ENCODE measurements around the gene SLC35B2. TPM values are rescaled to one million over a fixed set of nuclear protein-coding genes. Genes with fewer than 3 reads are reported as not detected.

The SLC35B2 gene
- polyA plus RNA-seq, 3 donors = 17.4 to 54.0 (median 30.6) TPM

DNA sequence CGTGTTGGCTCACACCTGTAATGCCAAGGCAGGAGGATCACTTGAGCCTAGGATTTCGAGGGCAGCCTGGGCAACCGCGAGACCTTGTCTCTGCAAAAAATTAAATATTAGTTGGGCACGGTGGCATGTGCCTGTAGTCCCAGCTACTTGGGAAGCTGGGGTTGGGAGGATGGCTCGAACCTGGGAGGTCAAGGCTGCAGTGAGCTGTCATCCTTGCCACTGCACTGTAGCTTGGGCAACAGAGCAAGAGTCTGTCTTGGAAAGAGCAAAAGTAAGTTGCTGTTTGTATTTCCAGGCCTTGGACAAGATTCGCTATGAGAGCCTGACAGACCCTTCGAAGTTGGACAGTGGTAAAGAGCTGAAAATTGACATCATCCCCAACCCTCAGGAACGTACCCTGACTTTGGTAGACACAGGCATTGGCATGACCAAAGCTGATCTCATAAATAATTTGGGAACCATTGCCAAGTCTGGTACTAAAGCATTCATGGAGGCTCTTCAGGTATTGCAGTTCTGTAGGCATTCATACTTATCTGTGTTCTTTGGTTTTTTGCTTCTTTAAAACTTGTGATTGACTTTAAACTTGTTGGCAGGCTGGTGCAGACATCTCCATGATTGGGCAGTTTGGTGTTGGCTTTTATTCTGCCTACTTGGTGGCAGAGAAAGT, 8.1 kb downstream of the SLC35B2 start:
- intact Hi-C loops (cut with micrococcal nuclease) = loop anchor here in 1 of 2 donors (5.0 kb wide), 1 partner anchor 622 kb away; the partner anchor contains the start of gene GTPBP2
- no peak overlapping the region for H2AFZ ChIP-seq (ENCODE audit: insufficient read depth, low read depth, low read length, poor library complexity, severe bottlenecking)
- peak overlapping the region; percentile 95 for H3K4me2 ChIP-seq (replicated peaks; ENCODE audit: extremely low read depth, low read length, poor library complexity, severe bottlenecking)
- H3K4me1 Mint-ChIP-seq = peaks cover 34% of the 10 kb centered on the region
- no peak overlapping the region for H3K4me3 Mint-ChIP-seq
- TF ChIP-seq, protein P1, sequence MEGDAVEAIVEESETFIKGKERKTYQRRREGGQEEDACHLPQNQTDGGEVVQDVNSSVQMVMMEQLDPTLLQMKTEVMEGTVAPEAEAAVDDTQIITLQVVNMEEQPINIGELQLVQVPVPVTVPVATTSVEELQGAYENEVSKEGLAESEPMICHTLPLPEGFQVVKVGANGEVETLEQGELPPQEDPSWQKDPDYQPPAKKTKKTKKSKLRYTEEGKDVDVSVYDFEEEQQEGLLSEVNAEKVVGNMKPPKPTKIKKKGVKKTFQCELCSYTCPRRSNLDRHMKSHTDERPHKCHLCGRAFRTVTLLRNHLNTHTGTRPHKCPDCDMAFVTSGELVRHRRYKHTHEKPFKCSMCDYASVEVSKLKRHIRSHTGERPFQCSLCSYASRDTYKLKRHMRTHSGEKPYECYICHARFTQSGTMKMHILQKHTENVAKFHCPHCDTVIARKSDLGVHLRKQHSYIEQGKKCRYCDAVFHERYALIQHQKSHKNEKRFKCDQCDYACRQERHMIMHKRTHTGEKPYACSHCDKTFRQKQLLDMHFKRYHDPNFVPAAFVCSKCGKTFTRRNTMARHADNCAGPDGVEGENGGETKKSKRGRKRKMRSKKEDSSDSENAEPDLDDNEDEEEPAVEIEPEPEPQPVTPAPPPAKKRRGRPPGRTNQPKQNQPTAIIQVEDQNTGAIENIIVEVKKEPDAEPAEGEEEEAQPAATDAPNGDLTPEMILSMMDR (IDR thresholded peaks at IDR 0.05) = no peak
- H3K36me3 ChIP-seq (replicated peaks in 1 of 2; ENCODE audit: control insufficient read depth in 1 of 2, insufficient read depth in 2 of 2, low read length in 2 of 2) = peaks cover 48 to 57% of the 10 kb centered on the region in 2 donors
- H3K9ac ChIP-seq (ENCODE audit: insufficient read depth, low read length, poor library complexity, severe bottlenecking) = no peak overlapping the region
- peaks cover 0 to 6% (median 0%) of the 10 kb centered on the region in 3 donors for H3K27me3 Mint-ChIP-seq (ENCODE audit: low read depth in 3 of 3)
- peaks cover 42% of the 10 kb centered on the region for H3K79me2 ChIP-seq (ENCODE audit: insufficient read depth, low read length)
- 85% methylated on average over 6 of the region's 9 CpGs for WGBS (ENCODE audit: insufficient coverage)
- H3K36me3 Mint-ChIP-seq = peaks cover 56 to 58% of the 10 kb centered on the region in 2 donors
- no peaks in the 10 kb centered on the region for H3K27me3 ChIP-seq (ENCODE audit: control insufficient read depth in 2 of 2, insufficient read depth in 2 of 2, low read length in 2 of 2)
- peaks cover 0 to 2% (median 0%) of the 10 kb centered on the region in 7 donors for H3K9me3 Mint-ChIP-seq
- DNase-seq = no peak
- peak overlapping the region in 1 of 3 experiments; percentile 100 for H3K4me3 ChIP-seq (replicated peaks in 1 of 3; ENCODE audit: low read depth in 2 of 3, low read length in 3 of 3)
- no peak overlapping the region for H3K27ac ChIP-seq (ENCODE audit: low read depth in 1 of 2, low read length in 2 of 2)
- peaks cover 70% of the 10 kb centered on the region for H4K20me1 ChIP-seq (ENCODE audit: insufficient read depth, low read length)
- peak overlapping the region in 3 of 7 donors; percentile 6 to 95 (median 58) for H3K27ac Mint-ChIP-seq
- no peaks in the 10 kb centered on the region for H3K9me3 ChIP-seq (replicated peaks in 1 of 2; ENCODE audit: control insufficient read depth in 1 of 2, insufficient read depth in 1 of 2, low read length in 2 of 2)
- H3K4me1 ChIP-seq (ENCODE audit: control insufficient read depth in 1 of 2, insufficient read depth in 2 of 2, low read length in 2 of 2) = peaks cover 19 to 36% of the 10 kb centered on the region in 2 donors

DNA sequence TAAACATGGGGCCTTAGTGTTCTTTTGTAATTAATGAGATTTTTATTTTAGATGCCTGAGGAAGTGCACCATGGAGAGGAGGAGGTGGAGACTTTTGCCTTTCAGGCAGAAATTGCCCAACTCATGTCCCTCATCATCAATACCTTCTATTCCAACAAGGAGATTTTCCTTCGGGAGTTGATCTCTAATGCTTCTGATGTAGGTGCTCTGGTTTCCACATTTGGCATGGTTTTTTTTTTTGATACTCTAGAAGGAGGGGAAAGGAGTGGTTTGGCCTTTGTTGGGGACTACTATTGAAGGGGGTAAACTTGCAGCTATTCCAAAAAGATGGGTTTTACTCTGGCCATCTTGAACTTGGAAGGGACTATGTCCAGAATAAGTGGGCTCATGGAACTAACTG, 8.7 kb downstream of the SLC35B2 start:
- H3K79me2 ChIP-seq (ENCODE audit: insufficient read depth, low read length) = peaks cover 42% of the 10 kb centered on the region
- peaks cover 19 to 36% of the 10 kb centered on the region in 2 donors for H3K4me1 ChIP-seq (ENCODE audit: control insufficient read depth in 1 of 2, insufficient read depth in 2 of 2, low read length in 2 of 2)
- no peak for DNase-seq
- peaks cover 34% of the 10 kb centered on the region for H3K4me1 Mint-ChIP-seq
- peaks cover 0 to 2% (median 0%) of the 10 kb centered on the region in 7 donors for H3K9me3 Mint-ChIP-seq
- no peak overlapping the region for H2AFZ ChIP-seq (ENCODE audit: insufficient read depth, low read depth, low read length, poor library complexity, severe bottlenecking)
- intact Hi-C loops (cut with micrococcal nuclease) = loop anchor here in 1 of 2 donors (5.0 kb wide), 1 partner anchor 621 kb away; the partner anchor contains the start of gene GTPBP2
- no peak overlapping the region for H3K9ac ChIP-seq (ENCODE audit: insufficient read depth, low read length, poor library complexity, severe bottlenecking)
- H4K20me1 ChIP-seq (ENCODE audit: insufficient read depth, low read length) = peaks cover 63% of the 10 kb centered on the region
- TF ChIP-seq, protein P1 (IDR thresholded peaks at IDR 0.05) = no peak
- peaks cover 51 to 53% of the 10 kb centered on the region in 2 donors for H3K36me3 Mint-ChIP-seq
- H3K27ac Mint-ChIP-seq = peak overlapping the region in 5 of 7 donors; percentile 40 to 96 (median 94)
- peak overlapping the region; percentile 95 for H3K4me2 ChIP-seq (replicated peaks; ENCODE audit: extremely low read depth, low read length, poor library complexity, severe bottlenecking)
- WGBS (ENCODE audit: insufficient coverage) = no CpG with 5 or more reads among the region's 1 CpG
- H3K27me3 Mint-ChIP-seq (ENCODE audit: low read depth in 3 of 3) = peaks cover 0 to 7% (median 0%) of the 10 kb centered on the region in 3 donors
- H3K4me3 Mint-ChIP-seq = peak overlapping the region; percentile 96 to 98
- H3K27ac ChIP-seq (ENCODE audit: low read depth in 1 of 2, low read length in 2 of 2) = peak overlapping the region in 1 of 2 donors; percentile 90
- no peaks in the 10 kb centered on the region for H3K9me3 ChIP-seq (replicated peaks in 1 of 2; ENCODE audit: control insufficient read depth in 1 of 2, insufficient read depth in 1 of 2, low read length in 2 of 2)
- H3K36me3 ChIP-seq (replicated peaks in 1 of 2; ENCODE audit: control insufficient read depth in 1 of 2, insufficient read depth in 2 of 2, low read length in 2 of 2) = peaks cover 42 to 50% of the 10 kb centered on the region in 2 donors
- H3K27me3 ChIP-seq (ENCODE audit: control insufficient read depth in 2 of 2, insufficient read depth in 2 of 2, low read length in 2 of 2) = no peaks in the 10 kb centered on the region
- H3K4me3 ChIP-seq (replicated peaks in 1 of 3; ENCODE audit: low read depth in 2 of 3, low read length in 3 of 3) = peak overlapping the region in 2 of 3 experiments; percentile 69 to 100

Measured in CD14-positive monocyte (primary cell).